ENCODE measurements around the gene POLR1B.

- TF ChIP-seq, protein P1, sequence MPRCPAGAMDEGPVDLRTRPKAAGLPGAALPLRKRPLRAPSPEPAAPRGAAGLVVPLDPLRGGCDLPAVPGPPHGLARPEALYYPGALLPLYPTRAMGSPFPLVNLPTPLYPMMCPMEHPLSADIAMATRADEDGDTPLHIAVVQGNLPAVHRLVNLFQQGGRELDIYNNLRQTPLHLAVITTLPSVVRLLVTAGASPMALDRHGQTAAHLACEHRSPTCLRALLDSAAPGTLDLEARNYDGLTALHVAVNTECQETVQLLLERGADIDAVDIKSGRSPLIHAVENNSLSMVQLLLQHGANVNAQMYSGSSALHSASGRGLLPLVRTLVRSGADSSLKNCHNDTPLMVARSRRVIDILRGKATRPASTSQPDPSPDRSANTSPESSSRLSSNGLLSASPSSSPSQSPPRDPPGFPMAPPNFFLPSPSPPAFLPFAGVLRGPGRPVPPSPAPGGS (CRISPR knock-in tag; IDR thresholded peaks at IDR 0.05), result no peak
- no peak for TF ChIP-seq CTCF (CRISPR knock-in tag; IDR thresholded peaks at IDR 0.05)
- no peak for TF ChIP-seq MXI1 (IDR thresholded peaks at IDR 0.05; ENCODE audit: borderline replicate concordance, low read depth, low read length)
- TF ChIP-seq ATF2 (CRISPR knock-in tag; IDR thresholded peaks at IDR 0.05), result no peak
Measured at GRCh38 chr2:112520234-112520783, 22.0 kb upstream of the POLR1B start.

All from HepG2 (cell line).